HG03103 (cell line): ENCODE measurements around the gene STUB1.
"Not testable (repeated sequence)": the region's sequence is repeated elsewhere in the genome, so short reads cannot be mapped to it uniquely, and the experiment has no call there.

Experiments used
- ATAC-seq: cut with Tn5 transposase; IDR thresholded peaks from one replicate; pipeline ENCODE4 v1.9.1; 2021; ENCODE audit warnings: low read depth; ENCODE audit not compliant: unreplicated experiment

STUB1 gene

GRCh38 chr16:678209-678857 lies 1.9 kb upstream of the STUB1 start:
- ATAC-seq: no peak

- no peak for ATAC-seq
Observed at GRCh38 chr16:678858-679813, 1.1 kb upstream of the STUB1 start.

DNA sequence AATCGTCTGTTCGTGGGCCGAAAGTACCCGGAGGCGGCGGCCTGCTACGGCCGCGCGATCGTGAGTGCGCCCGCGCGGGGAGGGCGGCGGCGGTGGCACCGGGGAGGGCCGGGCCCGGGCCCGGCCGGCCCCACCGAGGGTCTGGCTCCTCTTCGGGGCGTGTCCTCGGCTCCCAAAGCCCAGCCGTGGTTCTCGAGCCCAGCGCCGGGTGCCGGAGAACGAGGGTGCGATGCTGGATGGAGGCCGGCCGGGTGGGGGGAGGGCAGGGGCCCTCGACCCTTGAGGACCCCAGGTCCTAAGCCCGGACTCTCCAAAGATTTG lies 375 bp downstream of the STUB1 start:
- no peak for ATAC-seq

DNA sequence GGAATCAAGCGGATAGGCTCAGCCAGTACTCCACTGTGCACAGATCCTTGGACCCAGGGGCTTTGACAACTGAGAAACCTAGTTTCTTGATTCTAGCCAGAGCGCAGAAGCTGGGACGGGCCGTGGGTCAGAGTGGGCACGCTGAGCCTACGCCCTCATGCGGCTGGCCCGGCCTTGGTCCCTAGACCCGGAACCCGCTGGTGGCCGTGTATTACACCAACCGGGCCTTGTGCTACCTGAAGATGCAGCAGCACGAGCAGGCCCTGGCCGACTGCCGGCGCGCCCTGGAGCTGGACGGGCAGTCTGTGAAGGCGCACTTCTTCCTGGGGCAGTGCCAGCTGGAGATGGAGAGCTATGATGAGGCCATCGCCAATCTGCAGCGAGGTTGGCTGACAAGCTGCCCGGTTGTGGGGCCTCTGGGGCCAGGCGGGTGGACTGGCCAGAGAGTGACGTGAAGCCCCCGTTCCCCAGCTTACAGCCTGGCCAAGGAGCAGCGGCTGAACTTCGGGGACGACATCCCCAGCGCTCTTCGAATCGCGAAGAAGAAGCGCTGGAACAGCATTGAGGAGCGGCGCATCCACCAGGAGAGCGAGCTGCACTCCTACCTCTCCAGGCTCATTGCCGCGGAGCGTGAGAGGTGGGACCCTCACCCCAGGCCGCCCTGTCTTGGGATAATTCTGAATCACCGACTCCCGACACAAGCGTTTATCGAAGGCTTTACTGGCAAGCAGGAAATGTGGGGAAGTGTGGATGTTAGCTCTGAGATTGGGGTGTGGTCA lies 946 bp downstream of the STUB1 start:
- ATAC-seq: no peak

GRCh38 chr16:681746-682427 lies 1.7 kb downstream of the STUB1 start:
- ATAC-seq: no peak

DNA sequence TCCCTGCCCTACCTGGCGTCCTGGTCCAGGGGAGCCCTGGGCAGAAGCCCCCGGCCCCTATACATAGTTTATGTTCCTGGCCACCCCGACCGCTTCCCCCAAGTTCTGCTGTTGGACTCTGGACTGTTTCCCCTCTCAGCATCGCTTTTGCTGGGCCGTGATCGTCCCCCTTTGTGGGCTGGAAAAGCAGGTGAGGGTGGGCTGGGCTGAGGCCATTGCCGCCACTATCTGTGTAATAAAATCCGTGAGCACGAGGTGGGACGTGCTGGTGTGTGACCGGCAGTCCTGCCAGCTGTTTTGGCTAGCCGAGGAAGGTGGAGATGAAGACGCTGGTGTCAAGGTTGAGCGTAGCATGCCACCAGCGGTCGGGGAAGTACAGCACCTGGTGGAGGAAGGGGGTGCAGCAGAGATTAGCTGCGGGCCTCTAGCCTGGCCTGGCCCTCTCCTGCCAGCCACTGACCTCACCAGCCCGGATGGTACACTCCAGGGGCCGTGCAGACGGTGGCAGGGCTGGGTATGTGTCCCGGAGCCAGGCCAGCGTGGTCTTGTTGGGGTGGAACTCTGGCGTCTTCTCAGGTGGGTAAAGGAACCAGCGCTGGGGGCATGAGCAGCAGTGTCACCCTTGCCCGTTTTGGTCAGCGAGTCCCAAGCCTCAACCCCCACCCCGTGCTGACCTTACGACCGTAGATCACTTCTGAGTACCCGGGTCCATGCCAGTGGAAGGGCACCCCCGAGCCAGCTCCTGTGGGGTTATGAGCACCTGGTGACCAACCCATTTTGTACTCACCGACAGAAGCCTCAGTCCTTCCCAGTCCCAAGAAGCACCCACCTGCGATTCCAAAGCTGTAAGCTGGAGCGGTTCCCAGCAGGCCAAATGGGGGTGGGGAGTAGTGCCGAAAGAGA lies 2.5 kb downstream of the STUB1 start:
- no peak for ATAC-seq

DNA sequence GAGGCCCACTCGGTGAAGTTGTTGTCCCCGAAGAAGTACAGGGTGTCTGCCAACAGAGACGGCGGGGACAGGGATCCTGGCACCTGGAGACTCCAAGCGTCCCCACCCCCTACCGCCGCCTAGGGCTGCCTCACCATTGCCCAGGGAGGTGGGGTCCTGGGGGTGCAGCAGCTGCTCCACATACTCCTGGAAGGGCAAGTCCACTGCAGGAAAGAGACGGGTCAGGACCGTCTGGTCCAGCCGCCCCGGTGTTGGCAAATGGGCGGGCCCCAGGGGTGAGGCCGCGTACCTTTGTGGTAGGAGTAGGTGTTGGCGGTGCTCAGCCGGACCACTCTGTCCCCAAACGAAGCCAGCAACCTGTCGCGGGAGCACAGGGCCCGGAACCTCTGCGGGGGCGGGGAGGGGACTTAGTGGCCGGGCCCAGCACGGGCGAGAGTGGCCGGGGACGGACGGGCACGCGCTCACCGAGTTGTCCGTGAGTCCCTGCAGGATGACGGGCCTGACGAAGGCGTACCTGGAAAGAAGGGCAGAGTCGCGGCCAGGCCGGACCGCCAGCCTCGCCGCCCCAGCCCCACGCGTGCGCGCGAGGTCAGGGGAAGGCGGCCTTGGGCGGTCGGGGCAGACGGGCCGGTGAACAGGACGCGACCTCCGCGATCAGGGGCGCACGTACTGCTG lies 3.3 kb downstream of the STUB1 start:
- no peak for ATAC-seq

- peak; percentile 48 for ATAC-seq
Observed at GRCh38 chr16:684071-684794, 4.0 kb downstream of the STUB1 start, which contains the start of gene JMJD8. TSS of gene JMJD8 (minus strand) at chr16:684334. CDS start at chr16:684319, 15 bp downstream.

DNA sequence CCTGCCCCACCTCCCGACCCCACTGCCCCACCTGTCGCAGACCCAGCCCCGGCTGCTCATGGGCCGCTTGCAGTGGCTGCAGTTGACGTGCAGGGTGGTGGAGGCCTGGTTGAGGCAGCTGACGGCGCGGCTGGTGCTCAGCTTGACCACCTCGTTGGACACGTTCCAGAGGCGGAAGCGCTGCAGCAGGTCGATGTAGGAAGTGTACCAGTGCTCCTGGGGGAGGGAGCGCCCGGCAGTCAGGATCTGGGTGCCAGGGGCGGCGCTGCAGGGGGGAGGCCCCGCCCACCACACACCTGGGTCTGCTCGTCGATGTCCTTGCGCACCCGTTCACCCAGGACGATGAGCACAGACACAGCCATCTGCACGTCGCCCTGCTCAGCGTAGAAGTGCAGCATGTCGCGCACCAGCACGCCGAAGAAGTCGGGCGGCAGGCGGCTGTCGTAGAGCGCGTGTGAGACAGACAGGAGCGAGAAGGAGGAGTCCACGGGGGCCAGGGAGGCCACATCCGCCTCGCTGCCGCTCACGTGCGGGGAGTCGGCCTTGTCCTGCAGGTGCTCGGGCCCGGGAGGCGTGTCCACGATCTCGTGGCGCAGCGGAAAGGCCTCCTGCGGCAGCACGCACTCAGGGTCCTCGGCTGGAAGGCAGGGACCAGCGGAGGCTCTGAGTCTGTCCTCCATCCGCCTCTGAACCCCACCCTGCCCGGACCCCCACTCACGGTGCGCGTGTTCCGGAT lies 4.9 kb downstream of the STUB1 start:
- no peak for ATAC-seq

DNA sequence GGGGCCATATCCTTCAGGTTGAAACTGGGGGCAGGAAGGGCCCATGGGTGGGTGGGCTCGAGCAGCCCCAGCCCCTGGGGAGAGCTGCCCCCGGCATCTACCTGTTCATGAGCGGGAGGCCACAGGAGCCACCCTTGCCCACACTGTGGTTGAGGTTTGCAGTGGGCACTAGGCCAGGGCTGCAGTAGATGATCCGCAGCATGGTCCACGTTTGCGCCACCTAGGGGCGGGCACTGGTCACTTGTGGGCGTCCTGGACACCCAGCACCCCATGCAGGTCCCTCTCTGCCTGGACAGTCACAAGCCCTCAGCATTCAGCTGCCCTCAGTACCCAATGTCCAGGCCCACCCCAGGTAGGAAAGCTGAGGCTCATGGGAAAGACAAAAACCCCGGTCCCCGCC lies 5.8 kb downstream of the STUB1 start:
- no peak for ATAC-seq

DNA sequence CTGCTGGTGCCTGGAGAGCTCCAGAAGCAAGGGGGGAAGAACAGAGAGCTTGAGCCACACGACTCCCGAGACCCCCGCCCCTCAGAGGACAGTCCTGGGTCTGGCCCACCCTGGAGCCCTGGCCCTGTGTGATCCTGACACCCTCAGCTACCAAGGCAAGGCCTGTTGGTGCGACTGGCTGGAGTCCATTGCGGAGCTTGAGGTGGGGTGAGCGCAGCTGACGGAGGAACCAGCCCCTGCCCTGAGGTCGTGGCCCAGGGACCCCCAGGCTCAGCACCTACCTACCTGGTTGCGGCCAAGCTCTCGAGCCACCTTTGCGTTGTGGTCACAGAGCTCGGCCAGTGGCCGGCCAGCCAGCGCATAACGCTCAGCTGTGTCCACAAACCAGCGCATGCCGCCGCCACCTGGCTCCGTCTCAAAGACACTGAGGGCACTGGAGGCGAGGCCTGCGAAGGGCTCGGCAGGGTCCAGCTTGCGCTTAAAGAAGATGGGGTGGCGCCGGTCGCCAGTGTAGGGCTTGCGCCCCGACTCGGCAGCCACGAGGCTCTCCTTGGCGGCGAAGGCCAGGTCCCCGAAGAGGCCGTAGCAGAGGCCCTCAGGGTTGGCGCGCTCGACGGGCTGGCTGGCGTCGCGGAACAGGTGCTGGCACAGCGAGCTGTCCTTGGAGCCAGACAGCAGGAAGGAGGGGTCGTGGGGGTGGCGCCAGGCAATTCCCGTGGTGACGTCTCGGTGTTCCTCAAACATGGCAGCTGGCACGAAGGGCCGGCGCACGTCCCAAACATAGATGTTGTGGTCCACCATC lies 6.5 kb downstream of the STUB1 start:
- no peak for ATAC-seq

DNA sequence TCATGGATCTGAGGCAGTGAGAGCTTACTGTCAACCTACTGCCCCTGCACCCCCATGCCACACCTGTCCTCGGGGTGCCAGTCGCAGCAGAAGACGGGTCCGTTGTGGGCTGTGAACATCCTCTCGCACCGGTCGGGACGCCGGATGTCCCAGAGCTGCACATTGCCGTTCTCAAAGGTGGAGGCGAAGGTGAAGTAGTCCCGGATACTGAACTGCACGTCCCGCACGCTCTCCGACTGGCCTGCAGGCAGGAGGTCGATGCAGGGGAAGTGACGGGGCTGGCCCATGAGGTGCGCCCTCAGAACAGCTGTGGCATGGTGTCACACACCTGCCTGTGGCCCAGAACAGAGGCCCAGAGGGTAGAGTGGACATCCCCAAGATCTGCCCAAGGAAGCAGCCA lies 7.3 kb downstream of the STUB1 start:
- ATAC-seq: no peak

- no peak for ATAC-seq
Observed at GRCh38 chr16:689175-689897, 9.1 kb downstream of the STUB1 start.

DNA sequence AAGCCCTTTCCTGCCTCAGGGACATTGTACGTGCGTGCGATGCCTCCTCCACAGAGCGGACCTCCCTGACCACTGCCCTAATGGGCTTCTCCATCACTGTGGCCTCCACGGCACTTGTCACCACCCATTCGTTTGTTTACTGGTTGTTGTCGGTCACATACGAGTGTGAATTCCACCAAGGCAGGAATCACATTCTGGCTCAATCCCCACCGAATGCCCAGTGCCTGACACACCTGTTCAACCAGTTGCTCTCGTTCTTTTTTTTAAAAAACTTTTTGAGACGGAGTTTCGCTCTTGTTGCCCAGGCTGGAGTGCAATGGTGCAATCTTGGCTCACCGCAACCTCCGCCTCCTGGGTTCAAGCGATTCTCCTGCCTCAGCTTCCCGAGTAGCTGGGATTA lies 11.0 kb downstream of the STUB1 start:
- ATAC-seq: not testable (repeated sequence)

GRCh38 chr16:692356-693108 lies 12.3 kb downstream of the STUB1 start:
- ATAC-seq: no peak

- no peak for ATAC-seq
Observed at GRCh38 chr16:693364-693763, 13.2 kb downstream of the STUB1 start.
